ENCODE data around the gene HLA-DRA.
"Not testable (repeated sequence)": the region's sequence is repeated elsewhere in the genome, so short reads cannot be mapped to it uniquely, and the experiment has no call there.

HLA-DRA gene

GRCh38 chr6:32442977-32443552, 3.4 kb downstream of the HLA-DRA start:
- peak overlapping the region; percentile 100 for H3K4me3 ChIP-seq (ENCODE audit: low read length)
- TF ChIP-seq ZNF274 (IDR thresholded peaks at IDR 0.05; ENCODE audit: low read depth, low read length) = no peak

GRCh38 chr6:32444433-32444832, 4.7 kb downstream of the HLA-DRA start:
- H3K4me3 ChIP-seq (ENCODE audit: low read length) = no peak overlapping the region
- TF ChIP-seq ZNF274 (IDR thresholded peaks at IDR 0.05; ENCODE audit: low read depth, low read length) = no peak

GRCh38 chr6:32445321-32445854, 5.7 kb downstream of the HLA-DRA start:
- TF ChIP-seq ZNF274 (IDR thresholded peaks at IDR 0.05; ENCODE audit: low read depth, low read length) = no peak
- H3K4me3 ChIP-seq (ENCODE audit: low read length) = no peak overlapping the region

GRCh38 chr6:32447932-32448331, 8.2 kb downstream of the HLA-DRA start:
- no peak for TF ChIP-seq ZNF274 (IDR thresholded peaks at IDR 0.05; ENCODE audit: low read depth, low read length)
- H3K4me3 ChIP-seq (ENCODE audit: low read length) = no peak overlapping the region

- H3K4me3 ChIP-seq (ENCODE audit: low read length) = no peak overlapping the region
- no peak for TF ChIP-seq ZNF274 (IDR thresholded peaks at IDR 0.05; ENCODE audit: low read depth, low read length)
These were observed 9.5 kb downstream of the HLA-DRA start for GRCh38 chr6:32449088-32449736.

- no peak for TF ChIP-seq ZNF274 (IDR thresholded peaks at IDR 0.05; ENCODE audit: low read depth, low read length)
- H3K4me3 ChIP-seq (ENCODE audit: low read length) = no peak overlapping the region
These were observed 17.4 kb downstream of the HLA-DRA start for GRCh38 chr6:32457054-32457453.

- no peak for TF ChIP-seq ZNF274 (IDR thresholded peaks at IDR 0.05; ENCODE audit: low read depth, low read length)
- peak overlapping the region; percentile 24; the same call in 1 of the 2 replicates for H3K4me3 ChIP-seq (ENCODE audit: low read length)
These were observed 20.2 kb downstream of the HLA-DRA start for GRCh38 chr6:32459781-32460424.

- peak overlapping the region; percentile 24; the same call in 1 of the 2 replicates for H3K4me3 ChIP-seq (ENCODE audit: low read length)
- TF ChIP-seq ZNF274 (IDR thresholded peaks at IDR 0.05; ENCODE audit: low read depth, low read length) = no peak
These were observed 20.8 kb downstream of the HLA-DRA start for GRCh38 chr6:32460528-32460927.

- H3K4me3 ChIP-seq (ENCODE audit: low read length) = no peak overlapping the region
- no peak for TF ChIP-seq ZNF274 (IDR thresholded peaks at IDR 0.05; ENCODE audit: low read depth, low read length)
These were observed 21.8 kb downstream of the HLA-DRA start for GRCh38 chr6:32461493-32461892.

- H3K4me3 ChIP-seq (ENCODE audit: low read length) = no peak overlapping the region
- TF ChIP-seq ZNF274 (IDR thresholded peaks at IDR 0.05; ENCODE audit: low read depth, low read length) = no peak
These were observed 22.9 kb downstream of the HLA-DRA start for GRCh38 chr6:32462609-32463008.

GRCh38 chr6:32467743-32468503, 28.2 kb downstream of the HLA-DRA start:
- H3K4me3 ChIP-seq (ENCODE audit: low read length) = not testable (repeated sequence)

- TF ChIP-seq ZNF274 (IDR thresholded peaks at IDR 0.05; ENCODE audit: low read depth, low read length) = no peak
- H3K4me3 ChIP-seq (ENCODE audit: low read length) = peak overlapping the region; percentile 28; the same call in 1 of the 2 replicates
These were observed 33.2 kb downstream of the HLA-DRA start for GRCh38 chr6:32472781-32473375.

GRCh38 chr6:32473376-32474348, 34.0 kb downstream of the HLA-DRA start:
- peak overlapping the region; percentile 28; the same call in 1 of the 2 replicates for H3K4me3 ChIP-seq (ENCODE audit: low read length)
